ENCODE results near the gene RAD51B. TPM values are rescaled to one million over a fixed set of nuclear protein-coding genes. Genes with fewer than 3 reads are reported as not detected.

Gene RAD51B
- total and polyA plus RNA-seq, 2 donors (not counting 1 experiment from before 2014, with no cell fraction given): 4.6 to 16.3 TPM

DNA sequence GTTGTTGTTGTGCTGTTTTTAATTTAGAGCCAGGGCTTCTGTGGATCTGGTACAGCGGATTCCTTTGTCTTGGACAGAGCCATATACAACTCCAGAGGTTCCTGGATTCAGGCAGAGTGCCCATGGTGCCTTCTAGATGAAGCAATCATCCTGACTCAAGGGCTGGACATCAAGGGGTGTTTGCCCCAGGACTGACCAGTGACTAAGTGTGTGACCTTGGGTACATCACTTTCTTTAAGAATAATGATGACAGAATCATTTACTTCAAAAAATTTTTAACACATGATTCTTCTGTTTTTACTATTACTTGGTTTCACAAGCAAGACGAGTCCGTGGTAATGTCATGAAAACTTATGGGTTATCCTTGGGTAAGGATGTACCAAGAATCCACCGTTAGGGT lies 576.0 kb downstream of the RAD51B start:
- no peaks in the 10 kb centered on the region for H3K9me3 ChIP-seq (ENCODE audit: control insufficient read depth, insufficient read depth, low read depth, low read length)
- H2AFZ ChIP-seq (ENCODE audit: low read length): no peak overlapping the region
- no peak overlapping the region for H3K27ac ChIP-seq (ENCODE audit: insufficient read depth, low read length)
- H3K4me1 ChIP-seq (ENCODE audit: control insufficient read depth, extremely low read depth, insufficient read depth, low read length): peaks cover 34% of the 10 kb centered on the region
- peak overlapping the region; percentile 44 for H3K4me2 ChIP-seq (ENCODE audit: extremely low read depth, insufficient read depth, low read length)
- H3K9ac ChIP-seq (ENCODE audit: insufficient read depth, low read length): no peak overlapping the region
- H3K79me2 ChIP-seq (ENCODE audit: control insufficient read depth, insufficient read depth, low read length): no peaks in the 10 kb centered on the region
- H4K20me1 ChIP-seq (ENCODE audit: control insufficient read depth, extremely low read depth, insufficient read depth, low read length): no peaks in the 10 kb centered on the region
- no peaks in the 10 kb centered on the region for H3K27me3 ChIP-seq (ENCODE audit: control insufficient read depth, insufficient read depth, low read length)
- peak; percentile 69 to 87 for DNase-seq (ENCODE audit: low read depth in 2 of 2)
- TF ChIP-seq, protein P1, sequence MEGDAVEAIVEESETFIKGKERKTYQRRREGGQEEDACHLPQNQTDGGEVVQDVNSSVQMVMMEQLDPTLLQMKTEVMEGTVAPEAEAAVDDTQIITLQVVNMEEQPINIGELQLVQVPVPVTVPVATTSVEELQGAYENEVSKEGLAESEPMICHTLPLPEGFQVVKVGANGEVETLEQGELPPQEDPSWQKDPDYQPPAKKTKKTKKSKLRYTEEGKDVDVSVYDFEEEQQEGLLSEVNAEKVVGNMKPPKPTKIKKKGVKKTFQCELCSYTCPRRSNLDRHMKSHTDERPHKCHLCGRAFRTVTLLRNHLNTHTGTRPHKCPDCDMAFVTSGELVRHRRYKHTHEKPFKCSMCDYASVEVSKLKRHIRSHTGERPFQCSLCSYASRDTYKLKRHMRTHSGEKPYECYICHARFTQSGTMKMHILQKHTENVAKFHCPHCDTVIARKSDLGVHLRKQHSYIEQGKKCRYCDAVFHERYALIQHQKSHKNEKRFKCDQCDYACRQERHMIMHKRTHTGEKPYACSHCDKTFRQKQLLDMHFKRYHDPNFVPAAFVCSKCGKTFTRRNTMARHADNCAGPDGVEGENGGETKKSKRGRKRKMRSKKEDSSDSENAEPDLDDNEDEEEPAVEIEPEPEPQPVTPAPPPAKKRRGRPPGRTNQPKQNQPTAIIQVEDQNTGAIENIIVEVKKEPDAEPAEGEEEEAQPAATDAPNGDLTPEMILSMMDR (conservative IDR thresholded peaks at IDR 0.05 in 1 of 2, IDR thresholded peaks at IDR 0.05 in 1 of 2; ENCODE audit: low read depth in 1 of 2, low read length in 2 of 2): no peak
- TF ChIP-seq EZH2 (IDR thresholded peaks at IDR 0.05; ENCODE audit: low read length, missing control alignments): no peak
- H3K36me3 ChIP-seq (ENCODE audit: control insufficient read depth, insufficient read depth, low read length): no peaks in the 10 kb centered on the region
- no peak overlapping the region for H3K4me3 ChIP-seq (replicated peaks in 1 of 4; ENCODE audit: control extremely low read depth in 1 of 4, insufficient read depth in 1 of 4, low read depth in 3 of 4, low read length in 4 of 4)

DNA sequence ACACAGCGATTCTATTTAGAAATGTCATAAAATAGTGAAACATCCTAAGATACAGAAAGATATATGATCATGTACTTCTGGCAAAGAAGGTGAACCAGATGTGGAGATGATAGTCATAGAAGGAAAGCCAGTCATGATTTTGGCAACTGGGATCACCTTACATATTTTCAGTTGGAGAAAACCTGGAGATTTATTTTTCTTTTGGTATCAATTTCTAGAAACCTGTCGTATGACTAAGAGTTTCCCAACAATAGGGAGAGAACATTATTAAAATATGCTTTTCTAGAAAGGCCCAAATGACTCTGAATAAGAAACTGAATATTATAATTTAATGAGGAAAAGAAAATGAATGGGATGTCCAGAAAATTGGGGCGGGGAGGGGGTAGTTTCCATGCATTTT lies 576.9 kb downstream of the RAD51B start:
- no peak overlapping the region for H3K4me2 ChIP-seq (ENCODE audit: extremely low read depth, insufficient read depth, low read length)
- H3K79me2 ChIP-seq (ENCODE audit: control insufficient read depth, insufficient read depth, low read length): no peaks in the 10 kb centered on the region
- peak in 1 of 2 donors; percentile 73 for DNase-seq (ENCODE audit: low read depth in 2 of 2)
- no peak for TF ChIP-seq EZH2 (IDR thresholded peaks at IDR 0.05; ENCODE audit: low read length, missing control alignments)
- TF ChIP-seq, protein P1 (conservative IDR thresholded peaks at IDR 0.05 in 1 of 2, IDR thresholded peaks at IDR 0.05 in 1 of 2; ENCODE audit: low read depth in 1 of 2, low read length in 2 of 2): no peak
- H2AFZ ChIP-seq (ENCODE audit: low read length): no peak overlapping the region
- no peaks in the 10 kb centered on the region for H4K20me1 ChIP-seq (ENCODE audit: control insufficient read depth, extremely low read depth, insufficient read depth, low read length)
- H3K4me1 ChIP-seq (ENCODE audit: control insufficient read depth, extremely low read depth, insufficient read depth, low read length): peaks cover 34% of the 10 kb centered on the region
- no peaks in the 10 kb centered on the region for H3K36me3 ChIP-seq (ENCODE audit: control insufficient read depth, insufficient read depth, low read length)
- no peak overlapping the region for H3K4me3 ChIP-seq (replicated peaks in 1 of 4; ENCODE audit: control extremely low read depth in 1 of 4, insufficient read depth in 1 of 4, low read depth in 3 of 4, low read length in 4 of 4)
- H3K27me3 ChIP-seq (ENCODE audit: control insufficient read depth, insufficient read depth, low read length): no peaks in the 10 kb centered on the region
- H3K27ac ChIP-seq (ENCODE audit: insufficient read depth, low read length): no peak overlapping the region
- H3K9me3 ChIP-seq (ENCODE audit: control insufficient read depth, insufficient read depth, low read depth, low read length): no peaks in the 10 kb centered on the region
- no peak overlapping the region for H3K9ac ChIP-seq (ENCODE audit: insufficient read depth, low read length)

DNA sequence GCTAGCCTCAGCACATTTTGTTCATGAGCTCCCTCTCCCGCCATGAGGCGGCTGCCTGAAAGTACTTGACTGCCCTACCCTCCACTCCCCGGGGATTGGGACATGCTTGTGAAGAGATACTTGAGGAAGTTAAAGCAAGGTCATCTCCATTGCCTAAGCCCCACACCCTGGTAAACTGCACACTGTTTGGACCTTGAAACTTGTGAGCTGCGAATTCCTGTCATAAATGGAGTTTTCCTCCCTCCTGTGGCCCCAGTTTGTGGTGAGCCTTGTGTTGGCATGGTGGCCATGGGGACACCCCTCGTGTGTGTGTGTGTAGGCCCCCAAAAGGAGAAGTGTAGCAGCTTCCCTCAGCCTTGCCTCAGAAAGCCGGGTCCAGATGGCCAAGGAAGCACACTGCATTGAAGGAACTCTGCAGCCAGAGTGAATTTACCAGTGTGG lies 577.8 kb downstream of the RAD51B start:
- H3K79me2 ChIP-seq (ENCODE audit: control insufficient read depth, insufficient read depth, low read length): no peaks in the 10 kb centered on the region
- no peaks in the 10 kb centered on the region for H3K36me3 ChIP-seq (ENCODE audit: control insufficient read depth, insufficient read depth, low read length)
- no peak for DNase-seq (ENCODE audit: low read depth in 2 of 2)
- H3K9ac ChIP-seq (ENCODE audit: insufficient read depth, low read length): no peak overlapping the region
- no peak overlapping the region for H3K4me2 ChIP-seq (ENCODE audit: extremely low read depth, insufficient read depth, low read length)
- H2AFZ ChIP-seq (ENCODE audit: low read length): no peak overlapping the region
- H3K4me3 ChIP-seq (replicated peaks in 1 of 4; ENCODE audit: control extremely low read depth in 1 of 4, insufficient read depth in 1 of 4, low read depth in 3 of 4, low read length in 4 of 4): no peak overlapping the region
- no peaks in the 10 kb centered on the region for H3K9me3 ChIP-seq (ENCODE audit: control insufficient read depth, insufficient read depth, low read depth, low read length)
- H3K4me1 ChIP-seq (ENCODE audit: control insufficient read depth, extremely low read depth, insufficient read depth, low read length): peaks cover 33% of the 10 kb centered on the region
- H3K27ac ChIP-seq (ENCODE audit: insufficient read depth, low read length): no peak overlapping the region
- H4K20me1 ChIP-seq (ENCODE audit: control insufficient read depth, extremely low read depth, insufficient read depth, low read length): no peaks in the 10 kb centered on the region
- no peak for TF ChIP-seq EZH2 (IDR thresholded peaks at IDR 0.05; ENCODE audit: low read length, missing control alignments)
- TF ChIP-seq, protein P1 (conservative IDR thresholded peaks at IDR 0.05 in 1 of 2, IDR thresholded peaks at IDR 0.05 in 1 of 2; ENCODE audit: low read depth in 1 of 2, low read length in 2 of 2): no peak
- no peaks in the 10 kb centered on the region for H3K27me3 ChIP-seq (ENCODE audit: control insufficient read depth, insufficient read depth, low read length)
